Mononuclear cell (primary cell): ENCODE results near the gene KPNA2. TPM values are rescaled to one million over a fixed set of nuclear protein-coding genes. Genes with fewer than 3 reads are reported as not detected.

Experiments
- H3K27me3 ChIP-seq: 2 replicates; pipeline ENCODE4 v1.6.0; 2011; ENCODE audit warnings: low read length, control low read depth; ENCODE audit not compliant: insufficient read depth
- H3K4me1 ChIP-seq: 2 replicates; pipeline ENCODE4 v1.5.1; 2011; ENCODE audit warnings: mild to moderate bottlenecking, low read length, control low read depth; ENCODE audit not compliant: insufficient read depth
- H3K4me3 ChIP-seq: 2 replicates; pipeline ENCODE4 v1.5.1; 2011; ENCODE audit warnings: mild to moderate bottlenecking, low read length, moderate library complexity
- H3K9me3 ChIP-seq: 2 replicates; pipeline ENCODE4 v1.5.1; 2011; ENCODE audit warnings: low read depth, mild to moderate bottlenecking, control low read depth, low read length
- total RNA-seq: library from RNA; depleted of rRNA; stranded (reverse); fragments of >200 nt; gene quantifications from one replicate; pipeline ENCODE4 v1.2.3, GENCODE V29; 2012

KPNA2 gene
- total RNA-seq, 1 donor = 33.8 TPM

GRCh38 chr17:68095205-68095811 is 59.8 kb downstream of the KPNA2 start:
- no peaks in the 10 kb centered on the region for H3K9me3 ChIP-seq
- no peak overlapping the region for H3K4me3 ChIP-seq
- H3K4me1 ChIP-seq = no peaks in the 10 kb centered on the region
- H3K27me3 ChIP-seq = no peaks in the 10 kb centered on the region

- Histone ChIP-seq H3K27me3 (no peaks in the 10 kb centered on the region), H3K4me1 (peaks cover 4% of the 10 kb centered on the region), H3K4me3 (no peak overlapping the region), H3K9me3 (no peaks in the 10 kb centered on the region)
Observed at GRCh38 chr17:68096111-68096510, 60.6 kb downstream of the KPNA2 start.

Other genes with a start within 250 kb of the KPNA2 start
- 90.0 TPM for gene BPTF, start 210.2 kb upstream of the KPNA2 start, total RNA-seq
- 2.1 TPM for gene C17orf58, start 39.3 kb upstream of the KPNA2 start, total RNA-seq
- 58.6 TPM for gene AMZ2, start 212.3 kb downstream of the KPNA2 start, total RNA-seq